ENCODE results near the gene ITGA7.

DNA sequence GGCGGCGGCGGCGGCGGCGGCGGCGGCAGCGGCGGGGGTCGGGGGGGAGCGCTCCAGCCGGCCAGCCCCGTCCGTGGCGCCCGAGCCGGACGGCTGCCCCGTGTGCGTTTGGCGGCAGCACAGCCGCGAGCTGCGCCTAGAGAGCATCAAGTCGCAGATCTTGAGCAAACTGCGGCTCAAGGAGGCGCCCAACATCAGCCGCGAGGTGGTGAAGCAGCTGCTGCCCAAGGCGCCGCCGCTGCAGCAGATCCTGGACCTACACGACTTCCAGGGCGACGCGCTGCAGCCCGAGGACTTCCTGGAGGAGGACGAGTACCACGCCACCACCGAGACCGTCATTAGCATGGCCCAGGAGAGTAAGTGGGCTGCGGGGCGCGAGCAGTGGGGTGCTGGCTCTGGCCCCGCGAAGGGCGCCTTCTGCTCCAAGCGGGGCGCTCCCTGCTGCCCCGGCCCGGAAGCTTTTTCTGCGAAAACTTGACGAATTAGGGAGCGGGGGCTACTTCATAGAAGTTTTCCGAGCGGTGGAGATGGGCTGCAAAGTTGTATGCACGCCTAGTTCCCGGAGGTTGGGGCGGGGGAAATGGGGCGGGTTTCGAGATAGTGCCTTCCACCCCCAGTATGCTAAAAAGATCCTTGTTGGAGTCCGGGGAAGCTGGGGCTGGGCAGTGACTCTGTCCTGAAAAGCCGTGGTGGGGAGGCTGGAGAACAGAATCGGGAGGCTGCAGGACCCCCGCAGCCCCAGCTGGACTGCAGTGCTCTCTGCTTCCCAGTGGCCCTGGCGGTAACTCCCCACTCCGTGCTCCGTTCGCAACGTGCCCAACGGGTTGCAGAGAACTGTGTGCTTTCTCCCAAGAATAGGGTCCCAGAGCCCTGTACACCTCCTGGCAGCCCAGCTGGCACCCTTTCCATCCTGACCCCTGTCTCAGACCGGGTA lies 36.0 kb upstream of the ITGA7 start:
- TF ChIP-seq POLR2A (IDR thresholded peaks at IDR 0.05) (no peak), CTCF (IDR thresholded peaks at IDR 0.05) (peak in 1 of 6 experiments; percentile 16)
